ENCODE measurements around the gene P2RY14. TPM values are rescaled to one million over a fixed set of nuclear protein-coding genes. Genes with fewer than 3 reads are reported as not detected.

P2RY14 gene
- total and polyA plus RNA-seq, 2 donors (not counting 3 experiments of a cell fraction or from before 2014, with no cell fraction given) = not detected

DNA sequence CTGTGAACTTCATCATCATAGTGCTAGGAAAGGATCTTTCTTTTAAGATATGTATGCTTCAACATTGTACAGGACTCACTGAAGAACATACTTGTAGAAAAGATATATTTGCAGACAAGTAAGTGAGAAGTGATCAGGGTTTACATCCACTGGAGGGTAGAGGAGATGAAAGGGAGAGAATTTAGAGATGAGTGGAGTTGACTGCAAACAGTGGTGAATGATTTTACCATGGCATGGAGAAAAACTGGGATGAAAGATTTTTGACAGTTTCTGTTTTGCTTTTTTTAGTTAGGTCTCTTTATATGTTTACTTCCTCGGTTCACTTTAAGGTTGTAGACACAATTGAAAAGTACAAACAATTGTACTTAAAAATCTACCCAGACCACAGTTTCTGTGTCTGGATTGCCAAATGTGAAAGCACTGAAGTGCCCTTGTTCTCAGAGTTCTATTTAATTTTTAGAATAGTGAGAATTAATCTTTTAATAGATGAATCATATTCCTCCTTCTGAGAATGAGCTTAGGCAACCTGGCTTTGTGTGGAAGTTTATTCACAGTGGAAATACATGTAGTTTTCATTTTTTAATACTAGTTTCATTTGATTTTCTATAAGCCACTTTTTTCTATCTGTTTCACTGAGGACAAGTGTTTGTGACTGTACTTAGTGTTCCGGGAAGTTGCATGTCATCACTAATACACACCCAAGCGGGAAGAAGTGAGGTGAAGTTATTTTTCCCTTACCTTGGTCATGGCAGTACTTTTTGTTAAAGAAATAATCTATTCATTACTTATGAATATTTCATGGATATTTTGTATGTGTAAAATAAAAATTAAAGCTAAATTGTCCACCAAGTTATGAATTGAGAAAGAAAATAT lies 73.6 kb downstream of the P2RY14 start:
- H3K9me3 ChIP-seq (replicated peaks; ENCODE audit: control insufficient read depth, insufficient read depth, low read length) = no peaks in the 10 kb centered on the region
- no peaks in the 10 kb centered on the region for H3K9me1 ChIP-seq (replicated peaks; ENCODE audit: control insufficient read depth, extremely low read depth, insufficient read depth, low read length)
- ChIA-PET POLR2A (no interaction called here), CTCF (interaction anchor here (0.6 kb wide), 1 partner anchor 255 kb away, joined by 3 read pairs; no protein-coding TSS in a partner anchor)
- no peak overlapping the region for H3K9ac ChIP-seq (replicated peaks; ENCODE audit: extremely low read depth, insufficient read depth, low read length)
- BruUV-seq (replicated peaks) = no TSS peak
- H3K79me2 ChIP-seq (ENCODE audit: control insufficient read depth, insufficient read depth, low read length) = no peaks in the 10 kb centered on the region
- no peaks in the 10 kb centered on the region for H3K27me3 ChIP-seq (ENCODE audit: control insufficient read depth in 2 of 2, insufficient read depth in 2 of 2, low read length in 2 of 2)
- no peak overlapping the region for H3K27ac ChIP-seq (ENCODE audit: insufficient read depth, low read depth, low read length)
- dilution Hi-C loops (cut with MboI; ENCODE audit: extremely low pct_ligation_motif_present, low sequenced_read_pairs) = no loop called here
- DNase-seq (ENCODE audit: low read depth, low spot score) (no peak), FAIRE-seq (no peak)
- H3K4me3 ChIP-seq (replicated peaks in 1 of 3; ENCODE audit: insufficient read depth in 1 of 3, low read depth in 1 of 3, low read length in 3 of 3) = no peak overlapping the region
- no peak overlapping the region for H2AFZ ChIP-seq (ENCODE audit: low read depth, low read length)
- H4K20me1 ChIP-seq (replicated peaks; ENCODE audit: control insufficient read depth, extremely low read depth, insufficient read depth, low read length) = no peaks in the 10 kb centered on the region
- H3K4me1 ChIP-seq (ENCODE audit: control insufficient read depth, extremely low read depth, insufficient read depth, low read length) = no peaks in the 10 kb centered on the region
- H3K36me3 ChIP-seq (ENCODE audit: control insufficient read depth in 2 of 2, extremely low read depth in 1 of 2, insufficient read depth in 2 of 2, low read length in 2 of 2) = no peaks in the 10 kb centered on the region
- no peak overlapping the region for H3K4me2 ChIP-seq (ENCODE audit: insufficient read depth, low read length)
- TF ChIP-seq, protein P1, sequence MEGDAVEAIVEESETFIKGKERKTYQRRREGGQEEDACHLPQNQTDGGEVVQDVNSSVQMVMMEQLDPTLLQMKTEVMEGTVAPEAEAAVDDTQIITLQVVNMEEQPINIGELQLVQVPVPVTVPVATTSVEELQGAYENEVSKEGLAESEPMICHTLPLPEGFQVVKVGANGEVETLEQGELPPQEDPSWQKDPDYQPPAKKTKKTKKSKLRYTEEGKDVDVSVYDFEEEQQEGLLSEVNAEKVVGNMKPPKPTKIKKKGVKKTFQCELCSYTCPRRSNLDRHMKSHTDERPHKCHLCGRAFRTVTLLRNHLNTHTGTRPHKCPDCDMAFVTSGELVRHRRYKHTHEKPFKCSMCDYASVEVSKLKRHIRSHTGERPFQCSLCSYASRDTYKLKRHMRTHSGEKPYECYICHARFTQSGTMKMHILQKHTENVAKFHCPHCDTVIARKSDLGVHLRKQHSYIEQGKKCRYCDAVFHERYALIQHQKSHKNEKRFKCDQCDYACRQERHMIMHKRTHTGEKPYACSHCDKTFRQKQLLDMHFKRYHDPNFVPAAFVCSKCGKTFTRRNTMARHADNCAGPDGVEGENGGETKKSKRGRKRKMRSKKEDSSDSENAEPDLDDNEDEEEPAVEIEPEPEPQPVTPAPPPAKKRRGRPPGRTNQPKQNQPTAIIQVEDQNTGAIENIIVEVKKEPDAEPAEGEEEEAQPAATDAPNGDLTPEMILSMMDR (IDR thresholded peaks at IDR 0.05; ENCODE audit: extremely low read depth in 1 of 2, insufficient read depth in 1 of 2, low read depth in 1 of 2, low read length in 2 of 2) = no peak
- TF ChIP-seq GATA2 (IDR thresholded peaks at IDR 0.05; ENCODE audit: insufficient read depth, insufficient read length, low read depth, low read length) (no peak), EZH2 (IDR thresholded peaks at IDR 0.05; ENCODE audit: borderline replicate concordance, low read depth, low read length, severe bottlenecking) (no peak)
- intact Hi-C loops (cut with micrococcal nuclease) = no loop called here

DNA sequence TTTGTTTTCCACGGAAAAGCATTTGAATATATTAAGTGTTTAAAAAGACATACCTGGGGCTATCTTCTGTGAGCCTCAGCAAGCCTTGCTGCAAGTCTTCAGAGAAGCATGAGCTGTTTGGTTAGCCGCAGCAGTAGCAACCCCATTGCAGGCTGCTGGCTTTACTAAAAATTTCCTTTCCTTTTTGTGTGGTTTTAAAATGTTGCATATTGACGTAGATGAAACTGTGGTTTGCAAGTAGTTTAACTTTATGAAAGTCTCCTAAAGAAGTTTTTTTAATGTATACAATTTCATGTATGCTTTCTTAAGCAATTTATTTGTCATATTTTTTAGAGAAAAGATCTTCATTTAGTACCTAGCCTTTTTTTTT lies 75.3 kb downstream of the P2RY14 start, which contains the start of gene GPR171:
GPR171 (minus strand) TSS at position 166 of the 370 bp plus-strand sequence. CDS start 3,830 bp downstream, outside the sequence.
- H3K27ac ChIP-seq (ENCODE audit: insufficient read depth, low read depth, low read length) = no peak within 1 kb of the TSS
- dilution Hi-C loops (cut with MboI; ENCODE audit: extremely low pct_ligation_motif_present, low sequenced_read_pairs) = no loop called here
- POLR2A ChIA-PET = no interaction called here
- no peaks in the 10 kb centered on the region for H3K9me3 ChIP-seq (replicated peaks; ENCODE audit: control insufficient read depth, insufficient read depth, low read length)
- CTCF ChIA-PET = interaction anchor here (1.3 kb wide), 1 partner anchor 8 kb away, joined by 4 read pairs; no protein-coding TSS in a partner anchor
- no peak within 1 kb of the TSS for H3K9ac ChIP-seq (replicated peaks; ENCODE audit: extremely low read depth, insufficient read depth, low read length)
- H3K36me3 ChIP-seq (ENCODE audit: control insufficient read depth in 2 of 2, extremely low read depth in 1 of 2, insufficient read depth in 2 of 2, low read length in 2 of 2) = no peaks in the 10 kb centered on the region
- no TSS peak for BruUV-seq (replicated peaks)
- no peaks in the 10 kb centered on the region for H4K20me1 ChIP-seq (replicated peaks; ENCODE audit: control insufficient read depth, extremely low read depth, insufficient read depth, low read length)
- no peaks in the 10 kb centered on the region for H3K9me1 ChIP-seq (replicated peaks; ENCODE audit: control insufficient read depth, extremely low read depth, insufficient read depth, low read length)
- no peak within 1 kb of the TSS for H3K4me3 ChIP-seq (replicated peaks in 1 of 3; ENCODE audit: insufficient read depth in 1 of 3, low read depth in 1 of 3, low read length in 3 of 3)
- intact Hi-C loops (cut with micrococcal nuclease) = no loop called here
- no peaks in the 10 kb centered on the region for H3K79me2 ChIP-seq (ENCODE audit: control insufficient read depth, insufficient read depth, low read length)
- no peaks in the 10 kb centered on the region for H3K27me3 ChIP-seq (ENCODE audit: control insufficient read depth in 2 of 2, insufficient read depth in 2 of 2, low read length in 2 of 2)
- H2AFZ ChIP-seq (ENCODE audit: low read depth, low read length) = no peak within 1 kb of the TSS
- no peak for FAIRE-seq
- no peaks in the 10 kb centered on the region for H3K4me1 ChIP-seq (ENCODE audit: control insufficient read depth, extremely low read depth, insufficient read depth, low read length)
- TF ChIP-seq, protein P2, sequence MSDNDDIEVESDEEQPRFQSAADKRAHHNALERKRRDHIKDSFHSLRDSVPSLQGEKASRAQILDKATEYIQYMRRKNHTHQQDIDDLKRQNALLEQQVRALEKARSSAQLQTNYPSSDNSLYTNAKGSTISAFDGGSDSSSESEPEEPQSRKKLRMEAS (IDR thresholded peaks at IDR 0.05; ENCODE audit: insufficient read depth, insufficient read length) = no peak
- no peak for TF ChIP-seq JUN (IDR thresholded peaks at IDR 0.05; ENCODE audit: borderline replicate concordance, insufficient read depth, insufficient read length, low read depth)
- TF ChIP-seq MYC (IDR thresholded peaks at IDR 0.05; ENCODE audit: low read depth, low read length) = no peak
- no peak for TF ChIP-seq EZH2 (IDR thresholded peaks at IDR 0.05; ENCODE audit: borderline replicate concordance, low read depth, low read length, severe bottlenecking)
- no peak for TF ChIP-seq FOS (IDR thresholded peaks at IDR 0.05; ENCODE audit: borderline replicate concordance, insufficient read depth, low read length)
- TF ChIP-seq POLR2A (IDR thresholded peaks at IDR 0.05; ENCODE audit: low read depth, low read length) = no peak
- TF ChIP-seq, protein P1 (IDR thresholded peaks at IDR 0.05; ENCODE audit: extremely low read depth in 1 of 2, insufficient read depth in 1 of 2, low read depth in 1 of 2, low read length in 2 of 2) = no peak
- TF ChIP-seq GATA2 (IDR thresholded peaks at IDR 0.05; ENCODE audit: insufficient read depth, insufficient read length, low read depth, low read length) = no peak
- no peak for TF ChIP-seq POLR2AphosphoS5 (IDR thresholded peaks at IDR 0.05; ENCODE audit: insufficient read depth, low read depth, low read length)
- no peak within 1 kb of the TSS for H3K4me2 ChIP-seq (ENCODE audit: insufficient read depth, low read length)
- no peak for DNase-seq (ENCODE audit: low read depth, low spot score)

Data from endothelial cell of umbilical vein (primary cell).